ENCODE results near the gene CD14. TPM values are rescaled to one million over a fixed set of nuclear protein-coding genes. Genes with fewer than 3 reads are reported as not detected.

CD14 gene
- total RNA-seq (100 to 1,000 TPM in 2 of 9 donors, 10 to 100 TPM in 7; 16.6 to 220 (median 26.7) TPM), polyA plus RNA-seq (10 to 100 TPM in 1 of 2 donors, 1 to 10 TPM in 1; 9.9 to 20.3 TPM)
- long read RNA-seq, donor 1, transcript CD14-201 (2 exons, 1,886 nt), result major isoform, 17 of 26 reads
- long read RNA-seq, donor 1, partial matches to known transcripts, result 0 of 26 reads
- long read RNA-seq, donor 1, other reads (novel, unspliced or antisense), result 6 of 26 reads
- long read RNA-seq, donor 2, transcript CD14-201 (2 exons, 1,886 nt), result major isoform, 27 of 29 reads
- long read RNA-seq, donor 2, partial matches to known transcripts, result 0 of 29 reads
- long read RNA-seq, donor 2, other reads (novel, unspliced or antisense), result 0 of 29 reads
- long read RNA-seq, donor 3, transcript CD14-201 (2 exons, 1,886 nt), result major isoform, 20 of 25 reads
- long read RNA-seq, donor 3, partial matches to known transcripts, result 0 of 25 reads
- long read RNA-seq, donor 3, other reads (novel, unspliced or antisense), result 5 of 25 reads

- intact Hi-C loops (cut with DNase I), result loop anchor here in 6 of 10 donors (2.0 to 10.0 kb wide), 5 partner anchors 62 to 258 kb away; partner anchors contain the start of genes APBB3 (in 2 of the 6), SLC35A4 (in 2 of the 6) and ANKHD1 (in 1 of the 6)
- Histone ChIP-seq H3K4me3 (peak within 1 kb of the TSS; percentile 32 to 67 (median 57)), H3K9me3 (peaks cover 0 to 4% (median 0%) of the 10 kb centered on the region in 12 donors), H3K36me3 (peaks cover 0 to 3% (median 0%) of the 10 kb centered on the region in 9 donors), H3K27ac (peak within 1 kb of the TSS in 11 of 12 donors; percentile 50 to 95 (median 71)), H3K27me3 (no peaks in the 10 kb centered on the region), H3K4me1 (peaks cover 0 to 44% (median 16%) of the 10 kb centered on the region in 12 donors)
- peak in 1 of 12 donors; percentile 17 for TF ChIP-seq CTCF (IDR thresholded peaks at IDR 0.05)
- no peak for TF ChIP-seq POLR2A (IDR thresholded peaks at IDR 0.05)
- 9 to 17% (median 11%) methylated on average over 14 to 16 of the region's 16 CpGs for WGBS, 4 donors
- ATAC-seq, result peak; percentile 53 to 69 (median 62)
- peak in 4 of 5 donors; percentile 55 to 75 (median 68) for DNase-seq
These were observed at the start of gene CD14 for GRCh38 chr5:140633021-140633471. CD14 (minus strand) TSS chr5:140633175; CDS start chr5:140633071, 104 bp downstream.

- intact Hi-C loops (cut with DNase I), result no loop called here
- Histone ChIP-seq H3K9me3 (no peaks in the 10 kb centered on the region), H3K4me3 (no peak overlapping the region), H3K27me3 (no peaks in the 10 kb centered on the region), H3K36me3 (peaks cover 0 to 99% (median 95%) of the 10 kb centered on the region in 9 donors), H3K4me1 (no peaks in the 10 kb centered on the region), H3K27ac (no peak overlapping the region)
- no peak for TF ChIP-seq POLR2A (IDR thresholded peaks at IDR 0.05)
- no peak for TF ChIP-seq CTCF (IDR thresholded peaks at IDR 0.05)
- DNase-seq (no peak), ATAC-seq (no peak)
- 95 to 96% (median 96%) methylated on average over 7 of the region's 7 CpGs for WGBS, 4 donors
These were observed 46.0 kb upstream of the CD14 start for GRCh38 chr5:140678993-140679392.

- Histone ChIP-seq H3K9me3 (no peaks in the 10 kb centered on the region), H3K27me3 (no peaks in the 10 kb centered on the region), H3K4me1 (no peaks in the 10 kb centered on the region), H3K27ac (no peak overlapping the region), H3K36me3 (peaks cover 0 to 99% (median 96%) of the 10 kb centered on the region in 9 donors), H3K4me3 (no peak overlapping the region)
- 79 to 100% (median 97%) methylated on average over 3 of the region's 3 CpGs for WGBS, 4 donors
- DNase-seq (no peak), ATAC-seq (no peak)
- intact Hi-C loops (cut with DNase I), result no loop called here
- TF ChIP-seq CTCF (IDR thresholded peaks at IDR 0.05) (no peak), POLR2A (IDR thresholded peaks at IDR 0.05) (no peak)
These were observed 45.0 kb upstream of the CD14 start for GRCh38 chr5:140677947-140678346.

- TF ChIP-seq POLR2A (IDR thresholded peaks at IDR 0.05) (no peak), CTCF (IDR thresholded peaks at IDR 0.05) (no peak)
- intact Hi-C loops (cut with DNase I), result no loop called here
- no peaks in the 10 kb centered on the region for H3K9me3 ChIP-seq
- no peak overlapping the region for H3K27ac ChIP-seq
- H3K4me1 ChIP-seq, result peaks cover 0 to 3% (median 0%) of the 10 kb centered on the region in 12 donors
- no peak overlapping the region for H3K4me3 ChIP-seq
- ATAC-seq, result no peak
- DNase-seq, result no peak
- peaks cover 0 to 96% (median 87%) of the 10 kb centered on the region in 9 donors for H3K36me3 ChIP-seq
- 92 to 100% (median 95%) methylated on average over 4 of the region's 4 CpGs for WGBS, 4 donors
- H3K27me3 ChIP-seq, result no peaks in the 10 kb centered on the region
These were observed 41.7 kb upstream of the CD14 start for GRCh38 chr5:140674629-140675028.

Data from heart left ventricle (tissue), 16 donors.